Activated CD8-positive, alpha-beta memory T cell treated with anti-CD3 and anti-CD28 coated beads, Interleukin-2, amount 10 ng/mL, durations not matched to agents 7 days and 5 days (primary cell): ENCODE results near the gene PDHB. TPM values are rescaled to one million over a fixed set of nuclear protein-coding genes. Genes with fewer than 3 reads are reported as not detected.
A peak's percentile ranks its signal among the peaks of the same experiment; 100 is the strongest.

Source experiments
- ATAC-seq: fragments of 150-1000 bp; cut with Tn5 transposase; one replicate; pipeline ENCODE4 v1.10.0; 2021; ENCODE audit warnings: moderate library complexity
- CTCF ChIA-PET: fragments of 350-600 bp; sonication (Branson Sonifier 250); formaldehyde crosslinking; loops from one replicate; lab custom pipeline; 2021; ENCODE audit warnings: antibody characterized with exemption; lab: Charles Lee
- DNase-seq: peaks from one replicate; pipeline ENCODE4 v3.0.0-alpha.2; 2020
- H3K27ac Mint-ChIP-seq: one replicate; pipeline ENCODE4 v1.8.0; 2021; ENCODE audit warnings: mild to moderate bottlenecking, mixed read lengths
- H3K27me3 Mint-ChIP-seq: one replicate; pipeline ENCODE4 v1.8.0; 2021; ENCODE audit warnings: mixed read lengths
- H3K36me3 Mint-ChIP-seq: one replicate; pipeline ENCODE4 v1.8.0; 2021; ENCODE audit warnings: mild to moderate bottlenecking, mixed read lengths
- H3K4me1 Mint-ChIP-seq: one replicate; pipeline ENCODE4 v1.8.0; 2021; ENCODE audit warnings: mixed read lengths
- H3K4me3 Mint-ChIP-seq: one replicate; pipeline ENCODE4 v1.8.0; 2021; ENCODE audit warnings: mild to moderate bottlenecking, moderate library complexity, mixed read lengths
- H3K9me3 Mint-ChIP-seq: one replicate; pipeline ENCODE4 v1.8.0; 2022; ENCODE audit warnings: low read depth, mixed read lengths
- total RNA-seq, 2 experiments: library from RNA; stranded (reverse); gene quantifications; one replicate each; pipeline ENCODE4 v1.2.3, GENCODE V29; 2021

PDHB gene
- total RNA-seq, 2 experiments from 2014 or later = 43.4 to 60.6 TPM

DNA sequence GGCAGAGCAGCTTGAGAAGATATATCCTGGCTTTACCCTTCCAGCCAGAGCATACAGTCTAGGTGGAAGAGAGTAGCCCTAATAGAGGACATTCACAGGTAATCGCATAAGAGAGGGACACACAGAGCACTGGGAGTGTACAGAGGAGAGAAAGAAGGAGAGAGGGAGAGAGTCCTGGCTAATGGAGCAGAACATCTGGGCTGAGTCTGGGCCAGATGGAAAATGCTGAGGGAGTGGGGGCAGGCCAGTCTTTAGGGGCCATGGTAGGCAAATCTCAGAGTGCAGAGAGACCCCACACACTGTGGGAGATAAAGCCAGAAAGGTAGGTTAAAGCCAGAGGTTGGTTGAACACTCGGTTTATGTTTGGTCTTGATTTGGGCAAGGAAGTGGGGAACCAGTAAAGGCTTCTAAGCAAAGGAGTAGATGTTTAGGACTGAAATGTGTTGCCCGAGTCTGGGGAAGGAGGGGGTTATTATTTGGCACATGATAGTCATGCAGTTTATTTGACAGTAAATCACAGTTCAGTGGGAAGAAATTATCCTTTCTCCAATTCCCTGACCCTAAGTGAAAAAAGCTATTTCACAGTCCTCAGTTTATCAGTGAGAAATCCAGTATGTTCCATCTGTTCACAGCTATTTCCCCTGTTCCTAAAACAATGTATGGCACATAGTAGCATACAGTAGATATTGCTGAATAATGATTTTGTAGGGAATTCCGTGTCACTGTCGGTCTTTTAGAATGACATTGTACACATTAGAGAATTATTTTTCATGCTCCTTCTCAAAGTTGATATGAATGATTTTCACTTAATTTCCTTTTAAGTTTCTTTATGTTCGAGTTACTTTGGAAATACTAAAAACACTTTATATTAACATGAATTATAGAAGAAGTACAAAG, 45.7 kb downstream of the PDHB start:
- Mint-ChIP-seq H3K4me3 (no peak overlapping the region), H3K4me1 (peaks cover 35% of the 10 kb centered on the region), H3K36me3 (peaks cover 25% of the 10 kb centered on the region), H3K27me3 (no peaks in the 10 kb centered on the region), H3K9me3 (no peaks in the 10 kb centered on the region), H3K27ac (peak overlapping the region; percentile 6)
- ATAC-seq (no peak), DNase-seq (no peak)
- CTCF ChIA-PET = interaction anchor here (0.9 to 1.1 kb wide), 3 partner anchors 20 to 82 kb away, joined by 3 to 4 read pairs (median 3); partner anchors contain the start of genes HTD2 and RPP14

DNA sequence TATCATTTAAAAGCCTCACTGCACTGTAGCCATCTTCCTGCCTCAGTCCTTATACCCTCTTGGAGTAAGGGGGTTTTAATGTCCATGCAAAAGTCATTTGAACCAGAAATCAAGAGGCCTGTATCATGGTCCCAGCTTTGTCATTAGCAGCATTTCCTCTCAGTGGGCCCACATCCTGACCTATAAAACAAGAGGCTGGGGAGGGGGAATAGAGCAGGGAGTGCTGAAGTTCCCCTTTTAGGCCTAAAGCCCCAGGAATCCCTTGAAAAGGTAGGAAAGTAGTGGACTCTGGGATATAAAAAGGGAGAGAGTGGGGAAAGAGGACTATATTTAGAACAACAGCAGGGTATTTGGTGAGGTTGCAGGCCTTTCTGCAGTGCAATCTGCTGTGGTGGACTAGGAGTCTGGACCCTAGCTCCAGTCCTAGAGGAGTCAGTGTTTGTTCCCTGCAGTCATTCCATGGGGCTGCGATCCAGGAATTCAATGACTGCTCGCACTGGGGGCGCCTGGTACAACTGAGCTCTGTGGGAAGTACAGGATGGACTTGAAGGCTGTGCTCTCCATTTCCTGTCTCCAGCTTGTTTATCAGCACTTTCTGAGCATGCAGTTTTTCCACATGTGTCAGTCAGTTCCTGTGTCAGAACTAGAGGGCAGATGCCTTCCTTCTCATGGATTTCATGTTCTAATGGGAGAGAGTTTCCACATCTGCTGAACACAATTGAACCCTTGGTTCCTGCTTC, 46.8 kb downstream of the PDHB start:
- Mint-ChIP-seq H3K36me3 (peaks cover 20% of the 10 kb centered on the region), H3K9me3 (no peaks in the 10 kb centered on the region), H3K27me3 (no peaks in the 10 kb centered on the region), H3K4me1 (peaks cover 35% of the 10 kb centered on the region), H3K4me3 (no peak overlapping the region), H3K27ac (peak overlapping the region; percentile 71)
- DNase-seq (no peak), ATAC-seq (no peak)
- CTCF ChIA-PET = interaction anchor here (0.8 to 1.2 kb wide), 3 partner anchors 35 to 68 kb away, joined by 3 to 4 read pairs (median 3); no protein-coding TSS in a partner anchor

DNA sequence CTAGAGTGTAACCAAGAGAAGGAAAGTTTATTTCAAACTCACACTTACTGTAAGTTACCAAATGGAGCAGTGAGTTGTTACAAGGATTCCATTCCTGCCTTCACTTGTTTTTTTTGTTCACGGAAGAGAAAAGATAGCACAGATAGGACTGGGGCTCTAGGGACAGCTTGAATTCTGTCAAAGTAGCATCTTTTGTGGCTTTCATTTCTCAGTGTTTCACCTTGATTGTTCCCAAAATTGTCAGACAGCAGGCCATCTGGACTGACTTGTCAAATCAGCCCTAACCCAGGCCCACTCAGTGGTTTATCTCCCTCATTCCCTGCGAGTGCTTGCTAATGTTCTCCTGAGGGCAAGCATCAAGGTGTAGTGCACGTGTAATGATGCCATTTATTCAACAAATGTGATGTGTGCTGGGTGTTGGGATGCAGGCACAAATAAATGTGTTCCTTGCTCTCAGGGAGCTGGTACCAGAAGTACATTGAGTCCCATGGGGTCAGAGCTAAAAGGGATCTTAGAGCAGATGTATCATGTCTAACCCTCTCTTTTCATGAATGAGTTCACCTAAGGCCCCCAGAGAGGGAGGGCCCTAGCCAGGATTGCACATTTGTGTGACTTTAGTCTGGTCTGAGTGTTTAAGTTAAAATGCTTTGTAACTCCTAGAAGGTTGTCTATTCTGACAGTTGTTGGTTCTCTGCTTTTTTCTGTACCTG, 49.1 kb downstream of the PDHB start:
- no peak for ATAC-seq
- peaks cover 19% of the 10 kb centered on the region for H3K36me3 Mint-ChIP-seq
- no peak overlapping the region for H3K27ac Mint-ChIP-seq
- CTCF ChIA-PET = interaction anchor here (0.7 to 1.4 kb wide), 2 partner anchors 34 to 64 kb away, joined by 3 to 4 read pairs; no protein-coding TSS in a partner anchor
- H3K4me1 Mint-ChIP-seq = peaks cover 31% of the 10 kb centered on the region
- no peaks in the 10 kb centered on the region for H3K27me3 Mint-ChIP-seq
- no peaks in the 10 kb centered on the region for H3K9me3 Mint-ChIP-seq
- DNase-seq = no peak
- no peak overlapping the region for H3K4me3 Mint-ChIP-seq

DNA sequence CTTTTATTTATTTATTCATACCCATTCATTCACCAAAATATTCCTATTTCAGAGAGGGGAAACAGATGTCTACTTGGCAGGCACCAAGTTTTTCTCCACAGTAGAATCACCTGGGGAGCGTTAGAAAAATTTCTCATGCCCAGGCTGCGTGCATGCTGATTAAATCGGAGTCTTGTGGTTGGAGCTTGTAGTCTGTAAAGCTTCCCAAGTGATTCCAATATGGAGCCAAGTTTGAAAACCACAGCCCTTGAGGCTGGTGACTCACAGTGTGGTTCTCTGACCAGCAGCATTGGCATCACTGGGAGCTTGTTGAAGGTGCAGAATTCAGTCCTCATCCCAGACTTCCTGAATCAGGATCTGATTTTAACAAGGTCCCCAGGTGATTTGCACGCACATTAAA, 49.7 kb downstream of the PDHB start:
- Mint-ChIP-seq H3K4me1 (peaks cover 29% of the 10 kb centered on the region), H3K27me3 (no peaks in the 10 kb centered on the region), H3K9me3 (no peaks in the 10 kb centered on the region), H3K36me3 (peaks cover 20% of the 10 kb centered on the region), H3K4me3 (no peak overlapping the region), H3K27ac (no peak overlapping the region)
- DNase-seq (no peak), ATAC-seq (no peak)
- CTCF ChIA-PET = interaction anchor here (0.7 kb wide), 1 partner anchor 34 kb away, joined by 3 read pairs; no protein-coding TSS in a partner anchor

DNA sequence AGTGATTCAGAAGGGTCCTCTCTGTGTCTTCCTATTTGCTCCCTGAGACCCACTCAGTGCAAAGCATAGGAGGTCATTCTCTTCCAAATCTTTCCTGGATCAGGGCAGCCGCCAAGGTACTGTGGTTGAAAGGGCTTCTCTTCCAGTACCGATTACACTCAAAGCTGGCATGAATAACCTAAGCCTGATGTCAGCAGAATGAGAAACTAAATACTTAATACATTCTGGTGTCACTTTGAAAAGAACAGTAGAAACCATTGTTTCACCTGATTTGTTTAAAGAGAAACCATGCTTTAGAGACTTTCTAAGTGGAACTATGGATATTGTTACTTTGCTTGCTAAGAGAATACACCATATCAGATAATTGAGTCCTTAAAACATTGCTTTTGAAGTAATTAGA, 50.2 kb downstream of the PDHB start:
- Mint-ChIP-seq H3K9me3 (no peaks in the 10 kb centered on the region), H3K36me3 (peaks cover 20% of the 10 kb centered on the region), H3K4me3 (no peak overlapping the region), H3K4me1 (peaks cover 25% of the 10 kb centered on the region), H3K27ac (no peak overlapping the region), H3K27me3 (no peaks in the 10 kb centered on the region)
- CTCF ChIA-PET = interaction anchor here (0.7 kb wide), 1 partner anchor 33 kb away, joined by 3 read pairs; no protein-coding TSS in a partner anchor
- DNase-seq (no peak), ATAC-seq (no peak)

DNA sequence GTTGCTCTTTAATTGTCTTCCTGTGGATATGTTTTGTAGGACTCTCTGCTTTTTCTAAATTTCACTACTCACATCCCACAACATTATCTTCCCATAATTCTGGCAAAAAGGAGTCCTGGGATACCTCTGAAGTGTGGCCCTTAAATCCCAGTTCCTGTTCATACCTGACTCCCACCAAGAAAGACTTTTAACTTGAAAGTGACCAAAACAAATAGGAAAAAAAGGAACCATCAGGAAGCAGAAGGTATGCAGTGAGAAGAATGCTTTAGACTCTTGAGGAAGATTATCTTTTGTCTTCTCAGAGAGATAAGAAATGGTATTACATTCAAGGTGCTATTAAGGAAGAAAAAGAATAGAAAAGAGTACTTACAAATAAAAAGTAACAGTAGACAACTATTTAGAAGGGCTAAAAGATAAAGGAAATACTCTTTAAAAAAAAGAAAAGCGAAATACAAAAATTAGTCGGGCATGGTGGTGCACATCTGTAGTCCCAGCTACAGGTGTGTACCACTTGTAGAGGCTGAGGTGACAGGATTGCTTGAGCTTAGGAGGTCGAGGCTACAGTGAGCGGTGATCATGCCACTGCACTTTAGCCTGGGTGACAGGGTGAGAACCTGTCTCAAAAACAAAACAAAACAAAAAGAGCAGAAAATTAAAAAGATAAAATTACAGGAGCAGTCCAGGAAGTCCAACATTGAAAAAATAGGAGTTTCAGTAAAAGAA, 54.1 kb downstream of the PDHB start:
- peaks cover 8% of the 10 kb centered on the region for H3K36me3 Mint-ChIP-seq
- no peaks in the 10 kb centered on the region for H3K9me3 Mint-ChIP-seq
- CTCF ChIA-PET = interaction anchor here (0.6 kb wide), 1 partner anchor 717 kb away, joined by 3 read pairs; no protein-coding TSS in a partner anchor
- no peak overlapping the region for H3K4me3 Mint-ChIP-seq
- ATAC-seq = no peak
- no peaks in the 10 kb centered on the region for H3K27me3 Mint-ChIP-seq
- no peak for DNase-seq
- peak overlapping the region; percentile 22 for H3K27ac Mint-ChIP-seq
- H3K4me1 Mint-ChIP-seq = no peaks in the 10 kb centered on the region

DNA sequence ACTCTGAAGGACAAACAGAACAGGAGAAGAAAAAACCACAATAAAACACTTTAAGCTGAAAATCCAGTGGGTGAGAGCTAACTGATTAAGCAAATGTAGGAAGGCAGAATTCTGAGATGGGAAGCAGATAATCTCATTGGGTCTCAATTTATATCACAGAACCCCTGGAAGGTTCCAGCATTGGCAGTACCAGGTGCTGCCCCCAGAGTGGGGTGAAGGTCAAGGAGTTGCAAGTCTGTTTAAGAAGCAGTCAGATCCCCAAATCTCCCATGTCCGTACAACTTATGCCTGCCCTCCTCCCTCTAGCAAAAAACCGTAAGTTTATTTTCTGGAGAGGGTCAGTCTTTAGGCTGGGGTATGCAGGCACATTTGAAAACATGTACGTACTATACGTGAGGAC, 55.9 kb downstream of the PDHB start:
- Mint-ChIP-seq H3K9me3 (no peaks in the 10 kb centered on the region), H3K4me3 (no peak overlapping the region), H3K36me3 (peaks cover 14% of the 10 kb centered on the region), H3K27ac (no peak overlapping the region), H3K4me1 (no peaks in the 10 kb centered on the region), H3K27me3 (no peaks in the 10 kb centered on the region)
- CTCF ChIA-PET = interaction anchor here (1.1 kb wide), 1 partner anchor 44 kb away, joined by 3 read pairs; no protein-coding TSS in a partner anchor
- DNase-seq (no peak), ATAC-seq (no peak)

Other genes with a start within 250 kb of the PDHB start
- gene DNASE1L3, start 222.9 kb downstream of the PDHB start, total RNA-seq = not detected
- 1 to 10 TPM; 5.0 to 7.3 TPM for gene ABHD6, start 196.0 kb downstream of the PDHB start, total RNA-seq
- gene RPP14, start 127.6 kb downstream of the PDHB start, total RNA-seq = 10 to 100 TPM; 12.9 to 16.9 TPM
- gene HTD2, start 127.3 kb downstream of the PDHB start, total RNA-seq = 1 to 10 TPM; 6.9 to 7.4 TPM
- 10 to 100 TPM; 61.7 to 64.7 TPM for gene PXK, start 100.9 kb downstream of the PDHB start, total RNA-seq
- gene KCTD6, start 58.3 kb upstream of the PDHB start, total RNA-seq = 1 to 10 TPM; 6.4 to 7.0 TPM
- gene ACOX2, start 103.4 kb upstream of the PDHB start, total RNA-seq = not detected
- gene FAM107A, start 143.6 kb upstream of the PDHB start, total RNA-seq = not detected
- gene FAM3D, start 232.9 kb upstream of the PDHB start, total RNA-seq = not detected